Glutamatergic neuron (in vitro differentiated cells): ENCODE measurements around the gene PUS10. TPM values are rescaled to one million over a fixed set of nuclear protein-coding genes. Genes with fewer than 3 reads are reported as not detected.

Experiments used
- DNase-seq: peaks from one replicate; pipeline ENCODE4 v3.0.0; 2022
- H3K27ac Mint-ChIP-seq: one replicate; pipeline ENCODE4 v1.8.0; 2020; ENCODE audit warnings: mild to moderate bottlenecking, mixed read lengths, inconsistent platforms; ENCODE audit not compliant: unreplicated experiment
- H3K27me3 Mint-ChIP-seq: one replicate; pipeline ENCODE4 v1.8.0; 2020; ENCODE audit warnings: mild to moderate bottlenecking, moderate library complexity, mixed read lengths, inconsistent platforms; ENCODE audit not compliant: unreplicated experiment
- H3K36me3 Mint-ChIP-seq: one replicate; pipeline ENCODE4 v1.8.0; 2020; ENCODE audit warnings: mild to moderate bottlenecking, mixed read lengths, inconsistent platforms; ENCODE audit not compliant: unreplicated experiment
- H3K4me1 Mint-ChIP-seq: one replicate; pipeline ENCODE4 v1.8.0; 2020; ENCODE audit warnings: mild to moderate bottlenecking, low read depth, mixed read lengths, inconsistent platforms; ENCODE audit not compliant: unreplicated experiment
- H3K4me3 Mint-ChIP-seq: one replicate; pipeline ENCODE4 v1.8.0; 2020; ENCODE audit warnings: mild to moderate bottlenecking, mixed read lengths, inconsistent platforms; ENCODE audit not compliant: unreplicated experiment
- H3K9me3 Mint-ChIP-seq: one replicate; pipeline ENCODE4 v1.8.0; 2020; ENCODE audit warnings: mild to moderate bottlenecking, moderate library complexity, mixed read lengths, inconsistent platforms; ENCODE audit not compliant: unreplicated experiment
- CTCF ChIP-seq: fragments of 200-600 bp; sonication (generic); IDR thresholded peaks from one replicate; pipeline ENCODE4 v1.5.0; 2021; ENCODE audit not compliant: partially characterized antibody, unreplicated experiment
- long read RNA-seq: library from polyadenylated mRNA; unstranded; transcript quantifications from one replicate; pipeline ENCODE4 v2.0.0, GENCODE V29; 2020; ENCODE audit not compliant: unreplicated experiment
- total RNA-seq: library from RNA; stranded (reverse); fragmentation: NEBNext Ultra II Directional; extraction: Animal tissue kit (Norgen Biotek cat#: 25700); gene quantifications from one replicate; pipeline ENCODE4 v1.2.1, GENCODE V29; 2021; ENCODE audit not compliant: unreplicated experiment

PUS10 gene
- total RNA-seq, result 2.5 TPM
- long read RNA-seq, partial matches to known transcripts, result 0 of 3 reads
- long read RNA-seq, other reads (novel, unspliced or antisense), result 2 of 3 reads

- TF ChIP-seq CTCF, result no peak
- peak; percentile 76 for DNase-seq
- Mint-ChIP-seq H3K4me3 (peak within 1 kb of the TSS; percentile 98), H3K9me3 (peaks cover 1% of the 10 kb centered on the region), H3K27ac (peak within 1 kb of the TSS; percentile 92), H3K27me3 (no peaks in the 10 kb centered on the region), H3K4me1 (peaks cover 2% of the 10 kb centered on the region), H3K36me3 (no peaks in the 10 kb centered on the region)
Measured at GRCh38 chr2:61017556-61018317, at the start of gene PUS10, which contains the start of gene PEX13. Gene PUS10 (minus strand): TSS chr2:61018255. CDS start chr2:61011890, 6,365 bp downstream. Gene PEX13 (plus strand): TSS chr2:61017720. CDS start chr2:61017760, 40 bp downstream.

- peak; percentile 92 for DNase-seq
- Mint-ChIP-seq H3K4me3 (peak within 1 kb of the TSS; percentile 99), H3K4me1 (peaks cover 11% of the 10 kb centered on the region), H3K9me3 (peaks cover 13% of the 10 kb centered on the region), H3K27ac (peak within 1 kb of the TSS; percentile 100), H3K36me3 (no peaks in the 10 kb centered on the region), H3K27me3 (peaks cover 5% of the 10 kb centered on the region)
- TF ChIP-seq CTCF, result no peak
Measured at GRCh38 chr2:61065714-61066709, 48.0 kb upstream of the PUS10 start, which contains the start of gene SANBR. Gene SANBR (plus strand): TSS chr2:61065871. CDS start chr2:61070351, 4,480 bp downstream.

- H3K4me1 Mint-ChIP-seq, result no peaks in the 10 kb centered on the region
- no peak overlapping the region for H3K27ac Mint-ChIP-seq
- no peaks in the 10 kb centered on the region for H3K27me3 Mint-ChIP-seq
- H3K9me3 Mint-ChIP-seq, result no peaks in the 10 kb centered on the region
- H3K36me3 Mint-ChIP-seq, result no peaks in the 10 kb centered on the region
- no peak for TF ChIP-seq CTCF
- H3K4me3 Mint-ChIP-seq, result no peak overlapping the region
- DNase-seq, result no peak
Measured at GRCh38 chr2:61059382-61059781, 41.3 kb upstream of the PUS10 start.

GRCh38 chr2:61057562-61057961 is 39.5 kb upstream of the PUS10 start:
- Mint-ChIP-seq H3K27me3 (no peaks in the 10 kb centered on the region), H3K4me3 (no peak overlapping the region), H3K36me3 (no peaks in the 10 kb centered on the region), H3K9me3 (no peaks in the 10 kb centered on the region), H3K4me1 (no peaks in the 10 kb centered on the region), H3K27ac (no peak overlapping the region)
- no peak for DNase-seq
- TF ChIP-seq CTCF, result no peak
